HG03439 (cell line): ENCODE measurements around the gene STK33.
"Not testable (repeated sequence)": the region's sequence is repeated elsewhere in the genome, so short reads cannot be mapped to it uniquely, and the experiment has no call there.

Experiments
- ATAC-seq: cut with Tn5 transposase; IDR thresholded peaks from one replicate; pipeline ENCODE4 v1.9.1; 2021; ENCODE audit warnings: mild to moderate bottlenecking, moderate library complexity; ENCODE audit not compliant: unreplicated experiment

Gene STK33

DNA sequence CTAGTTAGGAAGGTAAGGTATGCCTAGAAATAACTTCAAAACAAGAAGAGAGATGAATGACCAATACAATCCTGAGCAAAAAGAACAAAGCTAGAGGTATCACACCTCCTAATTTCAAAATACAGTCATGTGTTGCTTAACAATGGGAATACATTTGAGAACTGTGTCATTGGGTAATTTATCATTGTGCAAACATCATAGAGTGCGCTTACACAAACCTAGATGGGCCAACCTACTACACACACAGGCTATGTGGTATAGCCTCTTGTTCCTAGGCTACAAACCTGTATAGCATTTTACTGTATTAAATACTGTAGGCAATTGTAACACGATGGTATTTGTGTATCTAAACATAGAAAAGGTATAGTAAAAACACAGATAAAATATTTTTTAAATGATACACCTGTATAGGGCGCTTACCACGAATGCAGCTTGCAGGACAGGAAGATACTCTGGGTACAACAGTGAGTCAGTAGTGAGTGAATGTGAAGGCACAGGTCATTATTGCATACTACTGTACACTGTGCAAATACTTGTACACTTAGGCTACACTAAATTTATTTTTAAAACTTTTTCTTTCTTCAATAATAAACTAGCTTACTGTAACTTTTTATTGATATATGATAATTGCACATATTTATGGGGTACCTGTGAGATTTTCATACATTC, 48.2 kb downstream of the STK33 start:
- no peak for ATAC-seq

DNA sequence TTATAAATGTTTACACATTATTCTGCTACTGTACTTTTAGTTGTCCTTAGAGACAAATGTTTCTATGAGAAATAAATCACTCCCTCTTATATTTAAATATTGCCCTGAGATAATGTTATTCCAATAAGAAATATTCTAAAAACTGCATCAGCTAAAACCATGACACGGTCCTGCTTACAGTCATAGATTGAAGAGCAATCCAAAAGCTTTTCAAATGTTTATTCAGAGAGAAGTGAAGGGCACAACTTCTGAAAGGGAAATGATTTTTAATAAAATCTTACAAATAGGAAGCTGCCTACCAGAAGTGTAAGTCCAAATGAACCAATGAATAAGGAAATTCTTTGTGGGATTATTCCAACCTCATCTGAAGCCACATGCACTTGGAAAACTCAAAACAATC, 49.2 kb downstream of the STK33 start:
- no peak for ATAC-seq

DNA sequence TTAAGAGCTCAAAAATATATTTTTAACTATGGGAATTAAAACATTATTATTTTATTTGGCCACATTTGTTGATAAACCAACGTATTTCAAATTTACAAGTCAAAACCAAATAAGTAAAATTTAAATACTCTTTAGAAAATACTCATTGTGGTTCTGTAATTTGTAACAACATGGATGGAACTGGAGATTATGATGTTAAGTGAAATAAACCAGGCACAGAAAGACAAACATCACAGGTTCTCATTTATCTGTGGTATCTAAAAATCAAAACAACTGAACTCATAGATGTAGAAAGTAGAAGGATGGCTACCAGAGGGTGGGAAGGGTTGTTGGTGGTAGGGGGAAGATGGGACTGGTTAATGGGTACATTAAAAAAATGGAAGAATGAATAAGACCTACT, 50.8 kb downstream of the STK33 start:
- no peak for ATAC-seq

DNA sequence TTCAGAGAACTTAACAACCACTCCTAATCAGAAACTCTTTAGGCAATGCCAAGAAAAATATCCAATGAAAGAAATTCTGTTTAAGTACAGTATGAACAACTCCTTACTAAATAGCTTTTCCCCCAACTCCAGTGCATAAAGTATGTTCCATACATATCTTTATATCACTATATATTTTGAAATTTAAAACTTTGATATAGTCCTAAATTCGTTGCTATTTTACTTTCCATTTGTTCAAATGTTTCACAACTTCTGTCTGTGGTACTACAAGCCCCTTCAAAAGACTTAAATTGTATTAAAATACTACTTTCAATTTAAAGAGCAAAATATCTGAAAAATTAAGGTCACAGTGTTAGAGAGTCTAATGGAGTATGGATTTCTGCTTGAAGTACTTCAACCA, 52.6 kb downstream of the STK33 start:
- ATAC-seq: no peak

DNA sequence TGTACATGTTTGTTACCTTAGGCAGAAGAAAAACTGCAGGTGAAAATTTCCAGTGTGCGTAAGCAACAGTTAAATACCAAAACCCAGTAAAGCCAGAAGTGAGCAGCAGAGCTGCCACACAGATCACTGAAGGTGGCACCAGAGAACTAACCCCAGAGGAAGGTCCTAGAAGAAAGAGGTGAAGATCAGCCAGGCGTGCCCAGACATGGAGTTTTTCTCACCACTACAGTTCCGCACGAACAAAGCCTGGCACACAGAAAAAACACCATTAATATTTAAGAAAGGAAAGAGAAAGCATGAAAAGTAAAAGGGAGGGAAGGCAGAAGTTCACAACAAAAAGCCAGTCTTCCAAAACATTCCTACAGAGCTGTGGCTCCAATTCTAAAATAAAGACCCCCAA, 60.7 kb downstream of the STK33 start:
- no peak for ATAC-seq

DNA sequence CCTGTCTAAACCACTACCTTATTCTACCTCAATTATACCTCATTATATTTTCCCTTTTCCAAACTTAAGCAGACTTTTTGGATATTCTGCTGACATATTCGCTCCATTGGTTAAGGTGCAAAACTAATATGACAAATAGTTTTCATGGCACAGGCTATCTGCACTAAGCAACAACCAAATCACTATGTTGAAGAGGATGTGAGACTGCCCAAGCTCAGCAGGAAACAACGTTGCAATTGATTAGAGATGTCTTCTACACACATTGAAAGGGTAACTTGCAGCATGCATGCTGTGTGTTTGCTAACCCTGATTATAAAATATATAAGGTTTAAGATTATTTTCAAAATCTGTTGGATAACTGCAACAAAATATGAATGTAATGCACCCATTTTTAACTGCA, 61.6 kb downstream of the STK33 start:
- peak; percentile 68 for ATAC-seq

DNA sequence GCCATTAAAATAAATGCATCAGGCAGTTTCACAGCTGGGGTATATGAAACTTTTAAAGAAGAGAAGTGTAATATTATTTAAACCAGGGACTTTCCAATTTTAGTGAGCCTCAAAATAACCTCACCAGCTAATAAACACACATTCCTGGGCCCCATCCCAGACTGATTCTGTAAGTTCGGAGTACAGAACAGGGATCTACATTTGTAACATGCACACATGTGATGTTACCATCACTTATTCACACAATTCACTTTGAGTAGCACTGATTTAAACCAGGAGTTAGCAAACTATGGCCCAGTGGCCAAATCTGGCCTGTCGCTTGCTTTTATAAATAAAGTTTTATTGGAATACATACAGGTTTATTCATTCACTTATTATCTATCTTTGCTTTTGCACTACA, 62.0 kb downstream of the STK33 start:
- no peak for ATAC-seq

DNA sequence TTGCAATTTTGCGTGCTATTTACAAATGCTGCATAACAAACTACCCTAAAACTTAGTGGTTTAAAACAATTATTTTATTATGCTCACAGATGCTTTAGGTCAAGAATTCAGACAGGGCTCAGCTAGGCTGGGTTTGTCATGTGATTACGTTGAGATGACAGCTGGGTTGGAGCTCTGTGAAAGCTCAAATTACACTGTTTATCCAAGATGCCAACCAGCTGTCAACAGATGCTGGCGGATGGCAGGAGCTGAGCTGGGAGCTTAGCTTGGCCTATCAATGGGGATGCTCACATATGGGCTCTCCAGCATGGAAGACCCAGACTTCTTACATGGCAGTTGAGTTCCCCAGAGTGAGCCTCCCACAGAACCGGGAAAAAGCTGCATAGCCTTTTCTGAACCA, 62.7 kb downstream of the STK33 start:
- ATAC-seq: no peak

DNA sequence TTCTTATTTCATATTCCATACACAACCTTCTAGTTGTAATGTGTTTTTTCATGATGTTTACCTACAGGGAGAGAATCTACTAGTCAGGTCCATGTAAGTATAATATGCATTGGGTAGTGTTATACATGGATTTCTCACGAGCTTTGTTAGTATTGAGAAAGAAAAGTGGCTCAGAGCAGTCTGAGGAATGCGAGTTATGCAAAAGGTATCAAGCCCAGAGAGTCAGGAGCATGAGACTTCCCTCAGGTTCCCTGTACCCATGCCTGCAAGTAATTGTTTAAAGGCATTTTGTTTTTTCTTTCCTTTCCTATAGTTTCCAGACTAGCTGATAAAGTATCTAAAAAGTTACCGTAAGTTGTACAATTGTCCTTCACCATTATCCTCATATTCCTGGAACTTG, 66.1 kb downstream of the STK33 start:
- ATAC-seq: no peak

DNA sequence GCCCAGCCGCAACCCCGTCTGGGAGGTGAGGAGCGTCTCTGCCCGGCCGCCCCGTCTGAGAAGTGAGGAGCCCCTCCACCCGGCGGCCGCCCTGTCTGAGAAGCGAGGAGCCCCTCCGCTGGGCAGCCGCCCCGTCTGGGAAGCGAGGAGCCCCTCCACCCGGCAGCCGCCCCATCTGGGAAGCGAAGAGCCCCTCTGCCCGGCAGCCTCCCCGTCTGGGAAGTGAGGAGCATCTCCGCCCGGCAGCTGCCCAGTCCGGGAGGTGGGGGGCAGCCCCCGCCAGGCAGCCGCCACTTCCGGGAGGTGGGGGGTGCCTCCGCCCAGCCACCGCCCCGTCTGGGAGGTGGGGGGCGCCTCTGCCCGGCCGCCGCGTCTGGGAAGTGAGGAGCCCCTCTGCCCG, 70.6 kb downstream of the STK33 start:
- no peak for ATAC-seq

DNA sequence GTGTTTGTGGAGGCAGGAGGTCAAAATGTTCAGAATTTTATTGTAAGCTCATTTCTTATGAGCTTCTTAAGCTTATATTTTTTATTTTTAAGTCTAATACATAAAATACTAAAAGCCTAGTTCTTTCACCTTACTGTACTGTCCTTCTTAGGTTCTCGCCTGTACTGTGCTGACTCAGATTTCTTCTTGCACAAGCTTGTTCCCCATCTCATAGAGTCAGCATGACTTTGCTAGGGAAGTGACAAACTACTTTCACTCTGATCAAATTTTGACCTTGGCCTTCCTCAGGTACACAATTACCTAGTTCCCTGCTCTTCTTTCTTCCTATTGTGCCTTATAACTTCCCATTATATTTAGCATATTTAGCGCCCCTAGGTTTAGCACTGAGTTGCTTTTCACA, 81.5 kb downstream of the STK33 start:
- no peak for ATAC-seq

DNA sequence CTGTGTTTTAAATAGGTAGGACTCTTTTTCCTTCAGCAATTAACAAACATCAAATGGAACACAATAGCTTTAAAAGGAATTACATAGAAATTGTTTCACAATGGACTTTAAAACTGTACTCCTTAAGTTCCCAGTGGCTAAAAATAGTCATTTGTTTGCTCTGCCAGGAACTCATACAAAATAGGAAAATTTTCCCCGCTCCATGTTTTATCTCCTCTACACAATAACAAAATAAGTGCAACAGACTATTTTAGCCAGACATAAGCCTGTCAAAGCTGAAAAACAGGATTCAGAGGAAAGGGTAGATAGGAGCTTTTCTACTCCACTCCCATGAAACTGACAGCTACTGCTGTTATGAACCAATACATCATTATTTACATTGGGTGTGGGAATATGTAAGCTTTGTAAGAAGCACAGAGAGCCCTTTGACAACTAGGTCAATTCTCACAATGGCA, 90.1 kb downstream of the STK33 start:
- no peak for ATAC-seq

DNA sequence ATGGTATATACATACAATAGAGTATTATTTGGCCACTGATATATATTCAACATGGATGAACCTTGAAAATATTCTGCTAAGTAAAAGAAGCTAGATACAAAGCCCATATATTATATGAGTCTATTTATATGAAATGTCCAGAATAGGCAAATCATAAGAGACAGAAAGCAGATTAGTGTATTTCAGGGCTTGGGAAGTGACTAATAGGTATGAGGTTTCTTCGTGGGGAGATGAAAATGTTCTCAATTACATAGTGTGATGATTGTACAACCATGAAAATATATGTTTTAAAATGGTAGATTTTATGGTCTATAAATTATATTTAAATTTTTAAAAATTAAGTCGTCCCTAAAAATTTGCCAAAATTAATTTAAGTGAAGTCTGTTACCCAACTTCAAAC, 92.2 kb downstream of the STK33 start:
- no peak for ATAC-seq

DNA sequence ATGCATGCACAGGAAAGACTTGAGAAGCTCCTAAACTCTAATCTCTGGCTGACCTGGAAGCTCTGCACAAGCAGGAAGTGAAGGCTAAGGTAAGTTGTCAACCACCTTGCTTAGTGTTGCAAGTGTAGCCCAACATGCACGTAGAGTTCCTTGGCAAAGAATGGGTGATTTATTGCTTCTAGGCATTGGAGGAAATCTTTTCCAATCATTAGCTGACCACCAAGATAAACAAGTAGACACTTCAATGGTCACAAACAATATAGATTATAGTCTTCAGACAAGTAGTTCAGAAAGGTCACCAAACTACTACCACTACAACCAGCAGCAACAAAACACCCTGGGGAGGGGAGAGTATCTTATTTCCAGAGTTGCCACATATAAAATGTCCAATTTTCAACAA, 105.6 kb downstream of the STK33 start:
- no peak for ATAC-seq

DNA sequence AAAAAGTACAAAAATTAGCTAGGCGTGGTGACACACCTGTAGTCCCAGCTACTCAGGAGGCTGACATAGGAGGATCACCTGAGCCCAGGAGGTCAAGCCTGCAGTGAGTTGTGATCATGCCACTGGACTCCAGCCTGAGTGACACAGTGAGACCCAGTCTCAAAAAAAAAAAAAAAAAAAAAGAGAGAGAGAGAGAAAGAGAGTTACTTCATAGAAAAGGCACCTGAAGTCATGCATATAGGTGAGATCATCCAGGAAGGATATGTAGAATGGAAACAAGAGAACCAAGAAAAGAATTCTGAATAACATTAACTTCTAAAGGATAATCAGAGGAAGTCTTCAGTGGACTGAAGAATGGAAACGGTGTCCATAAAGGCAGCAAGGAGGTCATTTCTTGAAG, 106.8 kb downstream of the STK33 start:
- no peak for ATAC-seq

DNA sequence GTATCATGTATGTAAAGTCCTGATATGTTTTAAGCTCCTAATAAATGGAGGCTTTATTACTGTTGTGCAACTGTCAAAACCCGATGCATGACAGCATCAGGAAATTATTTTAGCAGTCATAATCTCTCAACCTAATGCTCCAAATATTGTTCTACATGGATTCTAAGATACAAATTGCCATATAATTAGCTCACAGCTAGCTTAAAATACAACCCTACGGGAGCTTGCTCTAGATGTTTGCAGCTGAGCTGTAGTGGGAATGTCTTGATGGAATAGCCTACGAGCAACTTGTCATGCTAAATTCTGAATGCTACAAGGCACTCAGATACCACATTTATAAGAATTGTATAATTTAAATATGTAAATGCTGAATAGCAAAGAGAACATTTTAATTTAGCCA, 109.8 kb downstream of the STK33 start:
- no peak for ATAC-seq

DNA sequence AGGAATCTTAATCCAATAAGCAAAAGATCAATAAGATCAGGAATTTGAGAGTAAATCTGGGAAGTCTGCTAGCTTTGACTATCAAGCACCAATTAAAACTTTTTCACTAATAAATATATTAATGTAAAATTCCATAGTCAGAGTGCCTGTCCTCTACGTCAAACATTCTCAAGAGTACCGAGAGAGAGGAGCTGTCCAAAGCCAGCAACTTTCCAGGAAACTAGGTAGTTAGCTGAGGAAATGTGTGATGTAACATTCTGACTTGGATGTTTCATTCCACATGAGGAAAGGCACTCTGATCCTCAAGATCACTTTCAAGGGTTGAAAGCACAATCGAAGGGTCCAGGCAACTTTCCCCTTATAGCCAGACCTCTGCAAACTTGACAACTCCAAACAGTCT, 113.2 kb downstream of the STK33 start:
- ATAC-seq: no peak

DNA sequence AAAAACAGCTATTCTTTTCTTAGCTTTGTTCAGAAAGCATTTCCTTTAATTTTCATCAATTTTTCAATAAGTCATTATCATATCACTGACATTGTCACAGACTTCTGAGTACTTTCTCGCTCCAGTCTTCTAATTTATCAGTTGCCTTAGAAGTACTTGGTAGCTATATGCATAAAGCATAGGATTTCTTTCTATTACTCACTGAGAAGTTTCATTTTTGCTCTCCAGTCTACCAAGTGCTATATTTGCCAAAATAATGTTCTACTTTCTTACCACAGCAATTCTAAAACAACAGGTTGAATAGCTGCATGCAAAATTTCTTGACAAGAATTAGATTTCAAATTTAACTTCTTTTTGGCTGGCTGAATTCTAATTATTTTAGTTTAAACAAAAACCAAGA, 116.3 kb downstream of the STK33 start:
- ATAC-seq: peak; percentile 95

DNA sequence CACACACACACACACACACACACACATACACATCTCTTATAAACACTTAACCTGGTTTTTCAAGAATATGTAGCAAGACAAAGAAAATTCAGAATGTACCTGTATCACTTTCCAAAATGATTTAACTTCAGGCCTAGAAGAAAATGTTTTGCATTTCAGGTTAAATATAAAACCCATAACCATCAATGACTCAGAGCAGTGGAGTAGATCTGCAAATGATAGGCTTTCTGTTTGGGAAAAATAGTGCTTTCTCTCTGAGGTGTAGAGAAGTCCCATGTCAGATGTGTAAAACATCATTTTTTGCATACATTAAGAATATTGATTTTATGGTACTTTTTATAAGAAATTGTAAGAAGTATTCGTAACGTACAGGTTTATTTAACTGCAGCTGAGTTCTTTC, 116.9 kb downstream of the STK33 start:
- ATAC-seq: no peak

DNA sequence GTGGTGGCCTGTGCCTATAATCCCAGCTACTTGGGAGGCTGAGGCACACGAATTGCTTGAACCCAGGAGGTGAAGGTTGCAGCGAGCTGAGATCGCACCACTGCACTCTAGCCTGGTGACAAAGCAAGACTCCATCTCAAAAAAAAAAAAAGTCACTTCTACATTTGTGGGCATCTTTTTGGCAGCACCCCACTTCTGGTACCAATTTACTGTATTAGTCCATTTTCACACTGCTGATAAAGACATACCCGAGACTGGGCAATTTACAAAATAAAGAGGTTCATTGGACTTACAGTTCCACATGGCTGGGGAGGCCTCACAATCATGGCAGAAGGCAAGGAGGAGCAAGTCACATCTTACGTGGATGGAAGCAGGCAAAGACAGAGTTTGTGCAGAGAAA, 126.2 kb downstream of the STK33 start:
- ATAC-seq: not testable (repeated sequence)

DNA sequence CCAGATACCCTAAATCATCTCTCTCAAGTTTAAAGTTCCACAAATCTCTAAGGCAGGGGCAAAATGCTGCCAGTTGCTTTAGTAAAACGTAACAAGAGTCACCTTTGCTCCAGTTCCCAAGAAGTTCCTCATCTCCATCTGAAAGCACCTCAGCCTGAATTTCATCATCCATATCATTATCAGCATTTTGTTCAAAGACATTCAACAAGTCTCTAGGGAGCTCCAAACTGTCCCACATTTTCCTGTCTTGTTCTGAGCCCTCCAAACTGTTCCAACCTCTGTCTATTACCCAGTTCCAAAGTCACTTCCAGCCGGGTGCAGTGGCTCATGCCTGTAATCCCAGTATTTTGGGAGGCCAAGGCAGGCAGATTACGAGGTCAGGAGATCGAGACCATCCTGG, 126.7 kb downstream of the STK33 start:
- not testable (repeated sequence) for ATAC-seq

DNA sequence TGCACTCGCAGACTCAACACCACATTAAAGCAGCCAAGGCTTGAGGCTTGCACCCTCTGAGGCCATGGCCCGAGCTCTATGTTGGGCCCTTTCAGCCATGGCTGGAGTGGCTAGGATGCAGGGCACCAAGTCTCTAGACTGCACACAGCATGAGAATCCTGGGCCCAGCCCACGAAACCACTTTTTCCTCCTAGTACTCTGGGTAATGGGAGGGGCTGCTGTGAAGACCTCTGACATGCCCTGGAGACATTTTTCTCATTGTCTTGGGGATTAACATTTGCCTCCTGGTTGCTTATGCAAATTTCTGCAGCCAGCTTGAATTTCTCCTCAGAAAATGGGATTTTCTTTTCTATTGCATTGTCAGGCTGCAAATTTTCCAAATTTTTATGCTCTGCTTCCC, 127.1 kb downstream of the STK33 start:
- not testable (repeated sequence) for ATAC-seq

DNA sequence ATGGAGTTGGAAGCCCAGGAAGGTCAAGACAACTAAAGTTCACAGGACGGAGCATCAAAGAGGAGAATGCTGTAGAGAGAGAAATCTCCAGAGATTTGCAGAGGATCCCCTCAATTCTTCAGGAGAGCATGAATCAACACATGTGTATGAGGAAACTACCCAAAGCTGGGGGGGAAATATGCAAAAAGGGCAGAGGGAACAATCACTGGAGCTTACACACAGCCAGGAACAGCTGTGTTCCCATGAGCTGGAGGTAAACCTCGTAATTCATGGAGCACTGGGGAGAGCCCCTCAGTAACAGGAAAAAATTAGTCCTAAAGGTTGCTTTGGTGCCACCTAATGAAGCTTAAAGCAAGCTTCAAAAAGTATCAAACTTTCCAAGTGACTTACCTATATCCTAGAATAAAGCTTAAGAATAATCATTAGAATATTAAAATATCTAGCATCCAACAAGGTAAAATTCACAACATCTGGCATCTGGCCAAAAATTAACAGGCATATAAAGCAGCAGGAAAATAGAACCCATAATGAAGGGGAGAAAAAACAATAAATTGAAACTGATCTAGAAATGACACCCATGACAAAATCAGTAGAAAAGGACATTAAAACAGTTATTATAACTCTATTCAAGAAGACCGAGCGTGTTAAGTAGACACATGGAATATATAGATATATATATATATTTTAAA, 134.2 kb downstream of the STK33 start:
- no peak for ATAC-seq
